Measurements from ENCODE around the gene IKZF2.

IKZF2 gene

GRCh38 chr2:212974692-212975091 lies 176.7 kb downstream of the IKZF2 start:
- in situ Hi-C loops (cut with MboI; ENCODE audit: low pct_unique_long_range_greater_than_20kb, low sequenced_read_pairs): no loop called here
- peak; percentile 78 for DNase-seq

- in situ Hi-C loops (cut with MboI; ENCODE audit: low pct_unique_long_range_greater_than_20kb, low sequenced_read_pairs): no loop called here
- no peak for DNase-seq
These were observed 178.1 kb downstream of the IKZF2 start for GRCh38 chr2:212973347-212973746.

- in situ Hi-C loops (cut with MboI; ENCODE audit: low pct_unique_long_range_greater_than_20kb, low sequenced_read_pairs): no loop called here
These were observed 181.3 kb downstream of the IKZF2 start for GRCh38 chr2:212970132-212970531.

GRCh38 chr2:212968284-212969081 lies 182.9 kb downstream of the IKZF2 start:
- in situ Hi-C loops (cut with MboI; ENCODE audit: low pct_unique_long_range_greater_than_20kb, low sequenced_read_pairs): no loop called here
- no peak for DNase-seq

More at GRCh38 chr2:212970132-212970531, 181.3 kb downstream of the IKZF2 start:
- DNase-seq: no peak

- in situ Hi-C loops (cut with MboI; ENCODE audit: low pct_unique_long_range_greater_than_20kb, low sequenced_read_pairs): no loop called here
- DNase-seq: no peak
These were observed 184.5 kb downstream of the IKZF2 start for GRCh38 chr2:212966884-212967283.

- in situ Hi-C loops (cut with MboI; ENCODE audit: low pct_unique_long_range_greater_than_20kb, low sequenced_read_pairs): no loop called here
- DNase-seq: no peak
These were observed 188.7 kb downstream of the IKZF2 start for GRCh38 chr2:212962691-212963090.

GRCh38 chr2:212961255-212961654 lies 190.2 kb downstream of the IKZF2 start:
- peak; percentile 79 for DNase-seq
- in situ Hi-C loops (cut with MboI; ENCODE audit: low pct_unique_long_range_greater_than_20kb, low sequenced_read_pairs): no loop called here

- DNase-seq: no peak
- in situ Hi-C loops (cut with MboI; ENCODE audit: low pct_unique_long_range_greater_than_20kb, low sequenced_read_pairs): no loop called here
These were observed 191.1 kb downstream of the IKZF2 start for GRCh38 chr2:212960336-212960735.

- in situ Hi-C loops (cut with MboI; ENCODE audit: low pct_unique_long_range_greater_than_20kb, low sequenced_read_pairs): no loop called here
- DNase-seq: no peak
These were observed 191.8 kb downstream of the IKZF2 start for GRCh38 chr2:212959471-212960117.

GRCh38 chr2:212958757-212959295 lies 192.6 kb downstream of the IKZF2 start:
- in situ Hi-C loops (cut with MboI; ENCODE audit: low pct_unique_long_range_greater_than_20kb, low sequenced_read_pairs): no loop called here

GRCh38 chr2:212958133-212958532 lies 193.3 kb downstream of the IKZF2 start:
- in situ Hi-C loops (cut with MboI; ENCODE audit: low pct_unique_long_range_greater_than_20kb, low sequenced_read_pairs): no loop called here

More at GRCh38 chr2:212958757-212959295, 192.6 kb downstream of the IKZF2 start:
- peak; percentile 87 for DNase-seq

GRCh38 chr2:212957624-212958023 lies 193.8 kb downstream of the IKZF2 start:
- DNase-seq: peak; percentile 34
- in situ Hi-C loops (cut with MboI; ENCODE audit: low pct_unique_long_range_greater_than_20kb, low sequenced_read_pairs): no loop called here

More at GRCh38 chr2:212958133-212958532, 193.3 kb downstream of the IKZF2 start:
- DNase-seq: no peak

- in situ Hi-C loops (cut with MboI; ENCODE audit: low pct_unique_long_range_greater_than_20kb, low sequenced_read_pairs): no loop called here
These were observed 194.5 kb downstream of the IKZF2 start for GRCh38 chr2:212956665-212957607.

GRCh38 chr2:212953170-212953920 lies 198.1 kb downstream of the IKZF2 start:
- DNase-seq: no peak
- in situ Hi-C loops (cut with MboI; ENCODE audit: low pct_unique_long_range_greater_than_20kb, low sequenced_read_pairs): no loop called here

More at GRCh38 chr2:212956665-212957607, 194.5 kb downstream of the IKZF2 start:
- no peak for DNase-seq

GRCh38 chr2:212949786-212950185 lies 201.6 kb downstream of the IKZF2 start:
- in situ Hi-C loops (cut with MboI; ENCODE audit: low pct_unique_long_range_greater_than_20kb, low sequenced_read_pairs): no loop called here
- no peak for DNase-seq

All from KBM-7 (cell line).